Measurements from ENCODE around the gene BCOR.

Gene BCOR

DNA sequence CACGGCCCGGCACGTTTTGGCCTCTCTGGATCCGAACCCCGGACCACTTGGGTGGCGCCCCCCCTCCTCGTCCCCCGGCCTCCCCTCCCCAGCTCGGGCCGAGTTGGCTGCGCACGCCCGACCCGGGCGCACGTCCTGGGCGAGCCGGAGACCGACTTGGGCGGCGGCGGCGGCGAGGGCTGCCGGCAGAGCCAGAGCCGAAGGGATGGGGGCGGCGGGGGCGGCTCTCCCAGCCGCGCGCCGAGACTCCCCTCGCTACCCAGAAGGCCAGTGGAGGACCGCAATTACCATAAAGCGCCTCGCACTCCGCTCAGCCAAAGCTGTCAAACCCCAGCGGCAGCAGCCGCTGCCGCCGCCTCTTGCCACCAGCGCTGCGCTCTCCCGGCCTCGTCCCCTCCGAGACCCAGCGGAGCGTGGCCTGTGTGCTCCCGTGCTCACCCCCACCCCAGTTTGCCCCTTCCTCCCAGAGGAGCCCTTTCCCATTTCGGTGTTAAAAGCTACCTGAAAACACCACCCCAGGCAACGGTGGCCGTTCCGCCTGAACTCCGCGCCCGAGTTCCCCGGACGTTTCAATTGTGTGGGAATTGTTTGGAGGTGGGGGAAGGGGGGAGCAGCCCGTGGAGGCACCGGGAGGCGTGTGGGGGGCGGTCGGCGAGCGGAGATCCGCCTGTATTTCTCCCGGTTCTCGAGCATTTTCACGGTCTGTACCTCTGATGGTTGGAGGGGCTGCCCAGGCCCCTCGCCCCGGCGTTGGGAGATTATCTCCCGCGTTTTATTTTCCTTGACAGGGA lies 701 bp upstream of the BCOR start:
- peak; percentile 57 for DNase-seq (ENCODE audit: low spot score)

DNA sequence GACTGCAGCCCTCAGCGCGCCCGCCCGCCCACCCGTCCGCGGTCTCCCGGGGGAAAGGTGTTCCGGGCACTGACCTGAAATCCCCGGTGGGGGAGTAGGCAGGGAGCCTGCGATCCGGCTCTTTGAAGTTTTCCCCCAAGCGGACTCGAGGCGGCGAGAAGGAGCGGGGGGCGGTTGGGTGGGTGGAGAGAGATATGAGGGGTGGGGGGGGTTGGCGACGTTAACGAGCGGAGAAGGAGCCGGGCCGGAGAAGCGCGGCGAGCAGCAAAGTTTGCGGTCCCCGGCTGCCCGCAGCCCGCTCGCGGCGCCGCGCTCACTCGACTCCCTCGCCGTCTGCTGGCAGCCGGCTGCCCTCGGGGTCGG lies 636 bp downstream of the BCOR start:
- DNase-seq (ENCODE audit: low spot score), result peak; percentile 35

DNA sequence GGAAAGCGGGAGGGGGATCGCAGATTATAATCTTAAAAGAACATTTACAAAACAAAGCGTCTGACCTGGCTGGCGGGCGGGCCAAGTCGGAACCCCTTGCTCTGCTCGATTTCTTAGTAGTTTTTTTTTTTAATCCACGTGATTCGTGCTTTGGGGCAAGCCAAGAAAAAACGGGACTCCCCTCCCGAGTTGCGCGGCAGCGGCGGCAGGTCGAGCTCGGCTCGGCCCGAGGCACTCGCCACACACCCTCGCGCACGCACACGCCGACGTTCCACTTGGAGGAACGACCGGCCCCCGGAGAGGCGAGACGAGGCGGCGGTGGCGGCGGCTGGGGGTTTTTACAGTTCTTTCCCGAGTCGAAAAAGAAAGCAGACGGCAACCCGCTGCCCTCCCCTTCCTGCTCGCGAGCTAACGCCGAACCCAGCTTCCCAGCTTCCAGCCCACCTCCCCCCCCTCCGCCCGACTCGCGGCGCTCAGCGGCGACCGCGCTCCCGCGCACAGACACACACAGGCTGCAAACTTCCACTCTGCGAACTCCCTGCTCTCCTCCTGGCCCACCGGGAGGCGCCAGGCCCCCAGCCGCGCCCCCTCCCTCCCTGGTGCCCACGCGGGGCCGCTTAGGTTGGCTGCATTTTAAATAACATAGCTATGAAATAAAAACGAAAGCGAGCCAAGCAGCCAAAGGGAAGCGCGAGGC lies 1.2 kb downstream of the BCOR start:
- DNase-seq (ENCODE audit: low spot score), result peak; percentile 63

- DNase-seq (ENCODE audit: low spot score), result no peak
Observed at GRCh38 chrX:40095583-40096394, 2.0 kb downstream of the BCOR start.

DNA sequence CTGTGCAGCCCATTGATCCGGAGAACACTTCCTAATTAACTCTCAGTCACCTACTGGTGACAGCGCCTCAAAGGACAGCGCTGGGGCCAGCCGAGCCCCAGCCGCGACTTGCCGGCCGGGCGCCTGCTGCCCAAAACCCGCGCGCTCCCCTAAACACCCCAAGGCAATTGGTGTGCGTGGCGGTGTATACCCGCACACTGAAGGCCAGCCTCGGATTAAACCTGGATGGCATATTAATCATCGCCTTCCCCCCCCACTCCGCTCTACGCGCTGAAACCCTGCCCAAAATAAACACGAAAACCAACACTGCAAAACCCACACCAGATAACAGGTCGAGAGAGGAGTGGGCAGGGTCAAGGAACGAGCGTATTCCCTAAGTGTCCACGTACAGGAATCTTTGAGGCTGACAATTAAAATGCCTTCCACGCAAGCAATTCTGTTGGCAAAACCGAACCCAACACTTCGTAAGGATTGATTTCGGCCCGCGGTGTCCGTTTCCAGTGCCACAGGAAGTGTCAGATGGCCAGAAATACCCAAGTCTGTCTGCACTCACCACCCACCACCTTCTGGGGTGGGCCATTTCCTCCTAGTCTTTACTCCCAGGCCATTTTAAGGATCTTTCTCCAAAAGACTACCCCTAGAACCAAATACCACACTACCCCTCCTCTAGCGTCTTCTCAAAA lies 2.7 kb downstream of the BCOR start:
- DNase-seq (ENCODE audit: low spot score), result no peak

DNA sequence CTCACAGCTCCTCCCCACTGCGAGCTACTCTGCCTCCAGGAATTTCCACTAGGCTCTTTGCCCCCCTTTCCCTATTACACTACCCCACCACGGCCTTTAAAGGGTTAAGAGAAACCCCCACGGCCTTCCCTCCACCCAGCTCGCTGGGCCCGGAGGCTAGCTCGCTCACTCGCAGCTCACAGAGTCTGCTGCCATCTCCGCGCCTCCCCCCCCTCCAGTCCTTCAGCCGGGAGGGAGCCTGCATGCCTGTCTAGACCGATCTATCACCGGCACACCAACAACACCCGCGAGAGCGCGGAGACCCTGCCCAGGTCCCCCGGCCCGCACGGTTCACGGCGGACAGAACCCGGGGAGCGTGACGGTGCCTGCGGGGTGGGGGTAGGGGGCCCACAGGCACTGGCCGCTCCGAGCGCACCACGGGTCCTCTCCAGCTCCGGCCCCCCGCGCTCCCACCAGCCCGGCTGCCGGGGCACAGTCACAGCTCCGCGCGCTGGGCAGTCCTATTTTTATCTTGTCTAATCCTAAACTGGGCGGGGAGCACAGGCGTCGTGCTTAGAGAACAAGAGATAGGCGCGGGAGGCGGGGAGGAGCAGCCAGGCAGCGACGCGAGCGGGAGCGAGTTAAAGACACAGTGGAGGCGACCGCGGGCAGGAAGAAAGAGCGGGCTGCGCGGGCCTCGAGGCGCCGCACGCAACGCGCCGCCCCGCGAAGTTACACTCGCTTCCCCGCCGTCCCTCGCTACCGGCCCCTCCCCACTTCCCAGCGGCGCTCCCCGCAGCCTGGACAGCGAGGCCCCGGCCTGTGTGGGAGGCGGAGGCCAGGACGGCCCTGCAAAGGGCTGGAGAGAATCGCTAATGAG lies 3.5 kb downstream of the BCOR start:
- DNase-seq (ENCODE audit: low spot score), result no peak

- DNase-seq (ENCODE audit: low spot score), result no peak
Observed at GRCh38 chrX:40093586-40093985, 4.2 kb downstream of the BCOR start.

DNA sequence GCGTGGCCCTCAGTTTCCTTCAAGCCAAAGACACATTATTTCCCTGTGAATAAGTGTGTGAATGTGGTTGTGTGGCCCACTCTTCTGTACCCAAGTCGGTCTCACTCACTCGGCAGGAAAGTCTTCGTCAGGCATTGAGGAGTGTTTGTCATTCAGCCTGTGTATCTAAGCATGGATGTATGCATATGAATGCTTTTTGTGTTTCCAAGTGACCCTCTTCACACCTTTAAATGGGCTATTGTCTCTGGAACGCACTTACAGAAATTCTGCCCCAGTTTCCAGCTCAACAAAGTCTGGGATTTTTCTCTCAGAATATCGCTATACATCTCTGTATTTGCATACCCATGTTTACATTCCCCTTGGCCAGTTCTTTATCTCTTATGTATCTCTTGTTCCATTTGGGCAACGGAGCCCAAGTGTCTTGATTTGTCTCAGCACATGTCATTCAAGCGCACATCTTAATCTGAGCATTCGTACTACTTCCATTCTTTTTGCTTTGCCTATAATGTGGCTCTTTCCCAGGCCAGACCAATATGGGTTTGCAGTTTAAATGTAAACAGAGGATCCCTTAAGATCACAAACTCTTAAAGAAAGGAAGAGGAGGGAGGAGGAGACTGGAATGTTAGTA lies 4.8 kb downstream of the BCOR start:
- no peak for DNase-seq (ENCODE audit: low spot score)

GRCh38 chrX:40091691-40092421 lies 5.9 kb downstream of the BCOR start:
- no peak for DNase-seq (ENCODE audit: low spot score)

DNA sequence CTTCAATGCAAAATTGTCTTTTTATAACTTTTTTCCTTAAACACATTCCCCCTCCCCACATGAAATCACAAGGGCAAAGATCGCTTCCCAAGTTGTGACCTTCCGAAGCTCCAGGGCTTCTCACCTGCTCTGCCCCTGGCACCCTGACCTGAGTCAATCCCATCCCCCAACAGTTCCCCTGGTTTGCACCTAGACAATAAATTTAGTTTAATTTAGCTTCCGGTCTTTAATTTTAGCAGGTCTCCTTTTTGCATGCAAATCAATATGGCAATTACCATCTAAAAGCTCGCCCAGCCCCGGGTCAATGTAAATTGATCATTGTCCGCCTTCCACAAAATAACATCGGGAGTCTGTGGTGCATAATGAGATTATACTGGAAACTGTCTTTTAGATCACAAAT lies 6.8 kb downstream of the BCOR start:
- DNase-seq (ENCODE audit: low spot score), result no peak

GRCh38 chrX:40090050-40090804 lies 7.5 kb downstream of the BCOR start:
- DNase-seq (ENCODE audit: low spot score), result no peak

DNA sequence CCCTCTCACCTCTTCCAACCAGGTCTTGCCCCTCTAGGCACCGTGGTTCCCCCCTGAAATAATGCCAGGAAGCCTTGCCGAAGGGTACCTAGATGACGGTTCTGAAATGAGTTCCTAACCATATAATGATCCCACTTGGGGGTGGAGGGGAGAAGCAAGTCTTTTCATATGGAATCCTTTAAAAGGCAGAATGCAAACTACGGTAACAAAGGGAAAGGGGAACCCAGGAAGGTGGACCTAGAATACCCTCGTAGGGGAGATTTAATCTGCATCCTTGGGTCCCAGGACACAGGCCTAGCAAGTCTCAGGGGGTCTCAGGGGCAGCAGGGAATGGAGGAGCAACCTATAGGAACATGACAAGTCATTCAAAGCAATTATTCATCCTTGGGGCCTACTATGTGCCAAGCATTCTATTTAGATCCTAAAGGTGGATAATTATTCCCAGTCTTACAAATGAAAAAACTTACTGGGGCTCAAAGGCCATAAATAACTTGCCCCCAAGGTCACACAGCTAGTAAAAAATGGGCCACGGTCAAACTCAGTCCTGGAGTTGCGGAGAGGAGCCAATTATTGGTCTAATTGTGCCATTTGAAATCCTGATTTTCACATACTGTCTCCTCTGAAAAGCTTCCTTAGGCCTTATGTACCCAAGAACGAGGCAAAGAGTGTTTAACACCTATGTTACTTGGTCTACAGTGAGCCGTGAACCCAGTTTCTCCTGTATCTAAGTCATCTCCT lies 8.8 kb downstream of the BCOR start:
- no peak for DNase-seq (ENCODE audit: low spot score)

GRCh38 chrX:40088299-40088625 lies 9.5 kb downstream of the BCOR start:
- no peak for DNase-seq (ENCODE audit: low spot score)

- no peak for DNase-seq (ENCODE audit: low spot score)
Observed at GRCh38 chrX:40087425-40088298, 10.1 kb downstream of the BCOR start.

DNA sequence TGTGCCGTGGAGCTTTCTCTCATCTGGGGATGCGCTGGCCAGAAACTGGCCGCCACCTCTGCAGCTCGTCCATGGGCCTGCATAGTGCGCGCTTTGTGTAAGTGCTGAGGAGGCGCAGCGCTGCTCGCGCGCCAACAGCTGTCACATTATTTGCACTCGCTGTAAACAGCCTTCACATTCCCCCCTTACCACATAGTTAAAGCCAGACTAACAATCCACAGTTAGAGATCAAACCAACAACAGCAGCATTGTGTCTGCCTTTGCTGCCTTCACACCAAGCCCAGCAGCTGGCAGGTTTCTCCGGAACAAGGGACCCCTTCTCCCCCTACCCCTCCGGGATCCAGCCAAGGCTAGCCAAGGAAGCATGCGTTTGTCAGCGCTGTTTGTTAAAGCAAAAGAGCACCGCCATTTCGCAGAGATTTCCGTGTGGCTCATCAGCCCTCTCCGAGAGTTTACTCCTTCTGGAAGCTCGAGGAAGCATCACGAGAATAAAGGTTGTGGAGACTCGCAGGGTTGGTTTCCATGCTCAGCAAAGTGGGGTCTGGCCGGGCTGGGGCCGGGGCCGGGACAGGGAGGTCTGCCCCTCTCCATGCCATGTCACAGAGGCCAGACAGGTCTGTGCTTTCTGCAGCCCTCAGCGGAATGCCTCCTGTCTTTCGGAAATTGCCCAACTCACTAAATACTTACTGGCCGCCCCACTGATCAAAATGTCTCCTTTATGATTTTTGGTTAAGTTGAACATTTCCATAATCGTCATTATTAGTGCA lies 11.0 kb downstream of the BCOR start:
- DNase-seq (ENCODE audit: low spot score), result no peak

DNA sequence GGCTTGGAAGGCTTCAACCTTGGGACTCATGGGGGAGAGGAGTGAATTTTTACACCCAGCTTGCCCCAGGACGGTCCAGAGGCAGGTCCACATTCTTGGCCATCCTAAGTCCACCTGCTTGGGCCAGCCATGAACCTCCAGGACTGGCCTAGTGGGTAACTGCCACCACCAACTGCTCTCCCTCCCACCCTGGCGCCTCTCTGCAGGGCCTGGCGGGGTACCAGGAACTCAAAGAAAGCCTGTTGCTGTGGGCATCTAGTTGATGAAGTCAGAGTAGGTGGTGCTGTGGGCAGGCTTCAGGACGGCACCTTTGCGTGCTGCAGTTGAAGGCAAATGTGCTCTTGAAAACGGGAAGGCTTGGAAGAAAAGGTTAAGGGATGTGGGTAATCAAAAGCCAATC lies 12.0 kb downstream of the BCOR start:
- DNase-seq (ENCODE audit: low spot score), result no peak

DNA sequence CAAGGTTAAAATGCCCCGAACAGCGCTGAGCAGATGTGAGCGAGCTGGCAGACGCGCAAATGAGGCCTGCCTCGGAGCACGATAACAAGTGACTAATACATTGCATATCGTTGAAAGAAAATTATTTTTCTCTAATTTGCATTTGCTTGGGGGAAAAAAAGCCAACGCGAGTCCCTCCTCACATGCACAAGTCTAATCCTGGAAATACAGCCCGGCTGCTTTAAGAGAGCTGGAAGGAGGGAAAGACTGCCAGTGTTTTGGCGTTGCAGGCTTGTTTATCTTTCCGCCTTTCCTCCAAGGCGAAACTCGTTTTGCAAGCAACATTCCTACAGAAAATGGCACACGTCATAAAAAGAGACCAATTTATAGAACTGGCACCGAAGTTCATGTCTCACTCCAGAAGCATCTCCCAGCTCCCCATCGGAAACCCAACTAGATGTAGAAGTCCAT lies 12.6 kb downstream of the BCOR start:
- DNase-seq (ENCODE audit: low spot score), result no peak
